SK-N-SH treated with all-trans-retinoic acid at 6 μM for 48 hours (cell line): ENCODE measurements around the gene DENND1A.

Experiments used
- ATAC-seq: fragments of 200-7000 bp; cut with Tn5 transposase; 3 replicates; pipeline ENCODE4 v1.9.1; 2020; ENCODE audit warnings: mild to moderate bottlenecking, moderate library complexity
- ARNTL ChIP-seq: fragments of 450-650 bp; formaldehyde crosslinking; IDR thresholded peaks from 2 replicates; pipeline ENCODE4 v1.5.0; 2020; ENCODE audit warnings: low read depth, mild to moderate bottlenecking, moderate library complexity, borderline replicate concordance
- BACH2 ChIP-seq: fragments of 250-450 bp; sonication (Bioruptor Pico); IDR thresholded peaks from 2 replicates; pipeline ENCODE4 v1.9.0; 2021; ENCODE audit warnings: mild to moderate bottlenecking, borderline replicate concordance
- CSDC2 ChIP-seq: fragments of 250-450 bp; sonication (Bioruptor Pico); IDR thresholded peaks from 2 replicates; pipeline ENCODE4 v1.5.0; 2020; ENCODE audit warnings: mild to moderate bottlenecking, moderate library complexity
- ESRRG ChIP-seq: fragments of 250-450 bp; sonication (Bioruptor Pico); IDR thresholded peaks from 2 replicates; pipeline ENCODE4 v1.6.1; 2021; ENCODE audit warnings: mild to moderate bottlenecking
- GLIS3 ChIP-seq: fragments of 250-450 bp; sonication (Bioruptor Pico); IDR thresholded peaks from 2 replicates; pipeline ENCODE4 v1.5.0; 2020; ENCODE audit warnings: mild to moderate bottlenecking, moderate library complexity
- ISL1 ChIP-seq: fragments of 250-450 bp; sonication (Bioruptor Pico); IDR thresholded peaks from 2 replicates; pipeline ENCODE4 v2.1.2; 2022; ENCODE audit warnings: mild to moderate bottlenecking, moderate library complexity
- OSR1 ChIP-seq: fragments of 250-450 bp; sonication (Bioruptor Pico); IDR thresholded peaks from 2 replicates; pipeline ENCODE4 v1.8.0; 2022; ENCODE audit warnings: moderate library complexity, mild to moderate bottlenecking, inconsistent platforms
- RARB ChIP-seq: fragments of 250-450 bp; sonication (Bioruptor Pico); IDR thresholded peaks from 2 replicates; pipeline ENCODE4 v1.8.0; 2021; ENCODE audit warnings: mild to moderate bottlenecking, moderate library complexity
- SNAI2 ChIP-seq: fragments of 250-450 bp; sonication (Bioruptor Pico); IDR thresholded peaks from 2 replicates; pipeline ENCODE4 v1.5.0; 2020; ENCODE audit warnings: mild to moderate bottlenecking, moderate library complexity
- TCF4 ChIP-seq: fragments of 250-450 bp; sonication (Bioruptor Pico); IDR thresholded peaks from 2 replicates; pipeline ENCODE4 v1.8.0; 2021; ENCODE audit warnings: mild to moderate bottlenecking, moderate library complexity, borderline replicate concordance
- TOX ChIP-seq: fragments of 250-450 bp; sonication (Bioruptor Pico); IDR thresholded peaks from 2 replicates; pipeline ENCODE4 v1.8.0; 2021; ENCODE audit warnings: mild to moderate bottlenecking, moderate library complexity, borderline replicate concordance
- ZC3H10 ChIP-seq: fragments of 250-450 bp; sonication (Bioruptor Pico); IDR thresholded peaks from 2 replicates; pipeline ENCODE4 v1.5.1; 2021; ENCODE audit warnings: mild to moderate bottlenecking, moderate library complexity
- ZFP3 ChIP-seq: fragments of 250-450 bp; sonication (Bioruptor Pico); IDR thresholded peaks from 2 replicates; pipeline ENCODE4 v1.5.0; 2020; ENCODE audit warnings: mild to moderate bottlenecking, moderate library complexity
- ZFP30 ChIP-seq: fragments of 450-650 bp; formaldehyde crosslinking; IDR thresholded peaks from 2 replicates; pipeline ENCODE4 v1.5.0; 2022; ENCODE audit warnings: mild to moderate bottlenecking, moderate library complexity
- ZNF565 ChIP-seq: fragments of 450-650 bp; formaldehyde crosslinking; conservative IDR thresholded peaks from 2 replicates; pipeline ENCODE4 v1.5.0; 2020; ENCODE audit warnings: low read depth, mild to moderate bottlenecking, moderate library complexity
- ZNF70 ChIP-seq: fragments of 450-650 bp; formaldehyde crosslinking; IDR thresholded peaks from 2 replicates; pipeline ENCODE4 v1.5.0; 2020; ENCODE audit warnings: mild to moderate bottlenecking, moderate library complexity
- ZNF8 ChIP-seq: fragments of 450-650 bp; formaldehyde crosslinking; IDR thresholded peaks from 2 replicates; pipeline ENCODE4 v1.5.0; 2020; ENCODE audit warnings: mild to moderate bottlenecking, moderate library complexity
- TF ChIP-seq, protein P1 (sequence below): fragments of 250-450 bp; sonication (Bioruptor Pico); IDR thresholded peaks from 2 replicates; pipeline ENCODE4 v1.5.1; 2020; ENCODE audit warnings: low read depth, mild to moderate bottlenecking, moderate library complexity
- TF ChIP-seq, protein P2 (sequence below): fragments of 250-450 bp; sonication (Bioruptor Pico); IDR thresholded peaks from 2 replicates; pipeline ENCODE4 v1.8.0; 2021; ENCODE audit warnings: low read depth, mild to moderate bottlenecking, moderate library complexity, borderline replicate concordance

DENND1A gene

DNA sequence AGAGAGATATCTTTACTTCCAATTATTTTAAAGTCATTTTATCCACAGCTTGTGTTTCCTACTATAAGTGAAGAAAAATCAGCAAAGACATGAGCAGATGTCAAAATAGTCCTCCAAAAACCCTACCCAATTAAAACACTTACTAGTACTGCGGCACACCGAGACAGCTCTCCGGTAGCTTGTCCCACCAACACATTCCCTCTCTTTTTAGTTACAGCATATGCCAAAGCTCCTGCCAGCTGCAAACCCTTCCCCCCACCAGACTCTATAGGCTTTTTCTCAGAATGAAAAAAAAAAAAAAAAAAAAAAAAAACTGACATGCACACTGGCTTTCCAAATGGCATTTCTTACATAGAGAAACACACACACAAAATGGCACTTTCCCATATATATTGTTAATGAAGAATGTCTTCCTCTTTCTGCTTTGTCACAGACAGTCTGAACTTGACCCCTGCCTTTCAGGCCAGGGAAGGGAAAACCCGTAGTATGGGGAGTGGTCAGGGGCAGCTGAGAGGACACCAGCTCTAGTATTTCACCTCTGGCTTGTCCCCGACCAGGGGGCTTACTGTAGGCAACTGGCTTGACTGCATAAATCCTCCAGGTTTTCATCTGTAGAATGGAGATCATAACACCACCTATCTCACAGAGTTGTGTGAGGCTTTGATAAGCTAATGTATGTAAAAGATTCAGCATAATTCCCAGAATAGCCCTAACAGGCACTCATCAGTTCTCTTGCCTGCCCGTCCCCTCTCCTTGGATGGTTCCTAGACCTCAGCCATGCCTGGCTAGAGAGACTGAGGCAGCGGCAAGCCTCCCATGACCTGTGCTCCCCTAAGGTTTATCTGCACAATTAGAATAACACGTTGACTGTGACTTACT, 340.3 kb downstream of the DENND1A start:
- no peak for ATAC-seq
- TF ChIP-seq ISL1 (no peak), ZNF8 (CRISPR knock-in tag) (no peak), RARB (CRISPR knock-in tag) (no peak), ZNF565 (CRISPR knock-in tag) (no peak), ZFP30 (CRISPR knock-in tag) (no peak), ZFP3 (CRISPR knock-in tag) (no peak), SNAI2 (CRISPR knock-in tag) (no peak), GLIS3 (CRISPR knock-in tag) (no peak), BACH2 (CRISPR knock-in tag) (no peak), TOX (CRISPR knock-in tag) (no peak), ARNTL (no peak)
- TF ChIP-seq, protein P1, sequence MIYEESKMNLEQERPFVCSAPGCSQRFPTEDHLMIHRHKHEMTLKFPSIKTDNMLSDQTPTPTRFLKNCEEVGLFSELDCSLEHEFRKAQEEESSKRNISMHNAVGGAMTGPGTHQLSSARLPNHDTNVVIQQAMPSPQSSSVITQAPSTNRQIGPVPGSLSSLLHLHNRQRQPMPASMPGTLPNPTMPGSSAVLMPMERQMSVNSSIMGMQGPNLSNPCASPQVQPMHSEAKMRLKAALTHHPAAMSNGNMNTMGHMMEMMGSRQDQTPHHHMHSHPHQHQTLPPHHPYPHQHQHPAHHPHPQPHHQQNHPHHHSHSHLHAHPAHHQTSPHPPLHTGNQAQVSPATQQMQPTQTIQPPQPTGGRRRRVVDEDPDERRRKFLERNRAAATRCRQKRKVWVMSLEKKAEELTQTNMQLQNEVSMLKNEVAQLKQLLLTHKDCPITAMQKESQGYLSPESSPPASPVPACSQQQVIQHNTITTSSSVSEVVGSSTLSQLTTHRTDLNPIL: no peak

- TF ChIP-seq RARB (CRISPR knock-in tag) (no peak), ZNF565 (CRISPR knock-in tag) (no peak), ZC3H10 (CRISPR knock-in tag) (no peak), ZFP30 (CRISPR knock-in tag) (no peak), SNAI2 (CRISPR knock-in tag) (no peak), ZNF70 (CRISPR knock-in tag) (no peak), TOX (CRISPR knock-in tag) (no peak), GLIS3 (CRISPR knock-in tag) (no peak)
- TF ChIP-seq, protein P1: no peak
- no peak for ATAC-seq
Observed at GRCh38 chr9:123586275-123586674, 343.7 kb downstream of the DENND1A start.

DNA sequence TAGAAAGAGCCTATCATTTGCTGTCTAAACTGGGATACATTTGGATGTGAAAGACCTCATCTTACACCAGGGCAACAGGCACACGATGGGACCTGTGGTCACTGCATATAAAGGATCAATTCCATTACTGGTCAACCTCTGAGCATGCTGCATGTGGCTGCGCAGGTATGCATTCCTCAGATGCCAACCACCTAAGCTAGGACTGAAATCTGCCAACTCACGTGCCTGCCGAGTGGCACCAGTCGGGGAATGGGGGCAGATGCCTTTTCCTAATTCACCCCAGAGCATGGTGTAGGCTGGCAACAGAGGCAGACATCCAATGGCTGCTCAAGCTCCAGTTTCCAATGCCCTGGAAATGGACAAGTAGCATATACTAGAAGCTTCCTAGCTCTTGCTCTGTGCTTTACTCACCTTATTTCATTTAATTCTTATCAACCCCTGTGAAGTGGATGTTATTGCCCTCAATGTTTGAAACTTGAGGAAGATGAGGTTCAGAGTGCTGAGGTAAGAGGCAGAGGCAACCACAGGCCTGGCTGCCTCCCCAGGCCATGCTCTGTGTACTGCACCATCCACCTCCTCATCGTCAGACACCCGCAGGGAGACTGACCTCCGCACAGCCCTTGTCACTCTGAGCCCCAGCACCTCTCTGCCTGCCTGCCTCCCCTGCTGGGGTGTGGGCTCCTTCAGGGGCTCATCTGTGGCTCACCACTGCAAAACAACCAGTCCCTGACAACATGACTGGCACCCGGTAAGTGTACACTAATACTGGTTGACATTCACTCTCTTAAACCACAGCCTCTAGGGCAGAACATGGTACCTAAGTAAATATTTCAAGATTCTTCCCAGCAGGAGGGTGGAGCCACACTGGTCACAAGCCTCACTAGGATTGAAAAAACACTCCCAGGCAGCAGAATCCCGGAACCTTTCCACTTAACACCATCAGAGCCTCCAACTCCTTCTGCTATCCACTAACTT, 345.4 kb downstream of the DENND1A start:
- ATAC-seq: no peak
- TF ChIP-seq OSR1 (CRISPR knock-in tag) (no peak), ZNF565 (CRISPR knock-in tag) (no peak), ZFP30 (CRISPR knock-in tag) (no peak), ZFP3 (CRISPR knock-in tag) (no peak), SNAI2 (CRISPR knock-in tag) (no peak), ESRRG (CRISPR knock-in tag) (no peak), CSDC2 (CRISPR knock-in tag) (no peak), ZNF70 (CRISPR knock-in tag) (no peak), TCF4 (CRISPR knock-in tag) (no peak), GLIS3 (CRISPR knock-in tag) (no peak)

GRCh38 chr9:123583646-123584045, 346.3 kb downstream of the DENND1A start:
- TF ChIP-seq TCF4 (CRISPR knock-in tag) (no peak), ZNF565 (CRISPR knock-in tag) (no peak), ESRRG (CRISPR knock-in tag) (no peak)
- TF ChIP-seq, protein P2, sequence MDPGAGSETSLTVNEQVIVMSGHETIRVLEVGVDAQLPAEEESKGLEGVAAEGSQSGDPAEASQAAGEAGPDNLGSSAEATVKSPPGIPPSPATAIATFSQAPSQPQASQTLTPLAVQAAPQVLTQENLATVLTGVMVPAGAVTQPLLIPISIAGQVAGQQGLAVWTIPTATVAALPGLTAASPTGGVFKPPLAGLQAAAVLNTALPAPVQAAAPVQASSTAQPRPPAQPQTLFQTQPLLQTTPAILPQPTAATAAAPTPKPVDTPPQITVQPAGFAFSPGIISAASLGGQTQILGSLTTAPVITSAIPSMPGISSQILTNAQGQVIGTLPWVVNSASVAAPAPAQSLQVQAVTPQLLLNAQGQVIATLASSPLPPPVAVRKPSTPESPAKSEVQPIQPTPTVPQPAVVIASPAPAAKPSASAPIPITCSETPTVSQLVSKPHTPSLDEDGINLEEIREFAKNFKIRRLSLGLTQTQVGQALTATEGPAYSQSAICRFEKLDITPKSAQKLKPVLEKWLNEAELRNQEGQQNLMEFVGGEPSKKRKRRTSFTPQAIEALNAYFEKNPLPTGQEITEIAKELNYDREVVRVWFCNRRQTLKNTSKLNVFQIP: no peak
- TF ChIP-seq, protein P1: no peak
- ATAC-seq: no peak
